HEK293 (cell line): ENCODE results near the gene NAP1L4.

Source experiments
- GFI1B ChIP-seq: fragments of 450-650 bp; formaldehyde crosslinking; IDR thresholded peaks from 2 replicates; pipeline ENCODE4 v1.5.1; 2016; ENCODE audit warnings: missing biosample characterization, missing genetic modification characterization
- GLIS2 ChIP-seq: fragments of 450-650 bp; formaldehyde crosslinking; IDR thresholded peaks from 2 replicates; pipeline ENCODE4 v1.5.1; 2016; ENCODE audit warnings: missing biosample characterization, missing genetic modification characterization
- HOXA7 ChIP-seq: sonication (generic); formaldehyde crosslinking; IDR thresholded peaks from 2 replicates; pipeline ENCODE4 v1.8.1; 2022; ENCODE audit warnings: missing genetic modification reagents, borderline replicate concordance
- KLF1 ChIP-seq: fragments of 450-650 bp; formaldehyde crosslinking; IDR thresholded peaks from 2 replicates; pipeline ENCODE4 v1.5.1; 2016; ENCODE audit warnings: missing biosample characterization, missing genetic modification characterization
- KLF9 ChIP-seq: fragments of 450-650 bp; formaldehyde crosslinking; IDR thresholded peaks from 2 replicates; pipeline ENCODE4 v1.5.1; 2016; ENCODE audit warnings: missing biosample characterization, missing genetic modification characterization, low read depth
- REPIN1 ChIP-seq: fragments of 450-650 bp; formaldehyde crosslinking; IDR thresholded peaks from 2 replicates; pipeline ENCODE4 v1.5.1; 2017; ENCODE audit warnings: missing biosample characterization, missing genetic modification characterization, low read depth
- SP7 ChIP-seq: fragments of 450-650 bp; formaldehyde crosslinking; IDR thresholded peaks from 2 replicates; pipeline ENCODE4 v1.5.1; 2016; ENCODE audit warnings: missing biosample characterization, missing genetic modification characterization
- ZFP3 ChIP-seq: fragments of 450-650 bp; formaldehyde crosslinking; IDR thresholded peaks from 2 replicates; pipeline ENCODE4 v1.5.1; 2016; ENCODE audit warnings: low read depth, missing biosample characterization, missing genetic modification characterization
- ZIC2 ChIP-seq: fragments of 450-650 bp; formaldehyde crosslinking; IDR thresholded peaks from 2 replicates; pipeline ENCODE4 v1.5.1; 2016; ENCODE audit warnings: missing biosample characterization, missing genetic modification characterization
- ZNF184 ChIP-seq: fragments of 450-650 bp; IDR thresholded peaks from 2 replicates; pipeline ENCODE4 v1.5.1; 2018; ENCODE audit warnings: missing biosample characterization, mild to moderate bottlenecking, missing genetic modification characterization
- ZNF19 ChIP-seq: fragments of 450-650 bp; formaldehyde crosslinking; IDR thresholded peaks from 2 replicates; pipeline ENCODE4; 2016; ENCODE audit warnings: missing biosample characterization, missing genetic modification characterization, low read depth
- ZNF202 ChIP-seq: fragments of 450-650 bp; formaldehyde crosslinking; IDR thresholded peaks from 2 replicates; pipeline ENCODE4 v1.5.1; 2016; ENCODE audit warnings: missing biosample characterization, missing genetic modification characterization, borderline replicate concordance
- ZNF223 ChIP-seq: fragments of 450-650 bp; formaldehyde crosslinking; IDR thresholded peaks from 2 replicates; pipeline ENCODE4 v1.5.1; 2016; ENCODE audit warnings: missing biosample characterization, missing genetic modification characterization
- ZNF239 ChIP-seq: fragments of 450-650 bp; formaldehyde crosslinking; IDR thresholded peaks from 2 replicates; pipeline ENCODE4 v1.5.1; 2016; ENCODE audit warnings: missing biosample characterization, missing genetic modification characterization
- ZNF335 ChIP-seq: fragments of 450-650 bp; formaldehyde crosslinking; conservative IDR thresholded peaks from 2 replicates; pipeline ENCODE4 v1.5.1; 2016; ENCODE audit warnings: missing biosample characterization, missing genetic modification characterization
- ZNF416 ChIP-seq: fragments of 450-650 bp; formaldehyde crosslinking; IDR thresholded peaks from 2 replicates; pipeline ENCODE4 v1.5.1; 2016; ENCODE audit warnings: missing biosample characterization, missing genetic modification characterization
- ZNF426 ChIP-seq: fragments of 450-650 bp; formaldehyde crosslinking; IDR thresholded peaks from 2 replicates; pipeline ENCODE4 v1.5.1; 2017; ENCODE audit warnings: missing biosample characterization, missing genetic modification characterization, mild to moderate bottlenecking, inconsistent platforms, moderate library complexity
- ZNF433 ChIP-seq: fragments of 450-650 bp; formaldehyde crosslinking; IDR thresholded peaks from 2 replicates; pipeline ENCODE4 v1.5.1; 2016; ENCODE audit warnings: missing biosample characterization, missing genetic modification characterization, low read depth
- ZNF48 ChIP-seq: fragments of 450-650 bp; formaldehyde crosslinking; IDR thresholded peaks from 2 replicates; pipeline ENCODE4 v1.5.1; 2016; ENCODE audit warnings: missing biosample characterization, missing genetic modification characterization
- ZNF513 ChIP-seq: fragments of 450-650 bp; IDR thresholded peaks from 2 replicates; pipeline ENCODE4 v1.5.1; 2018; ENCODE audit warnings: missing biosample characterization, missing genetic modification characterization
- ZNF514 ChIP-seq: fragments of 450-650 bp; formaldehyde crosslinking; IDR thresholded peaks from 2 replicates; pipeline ENCODE4 v1.5.1; 2016; ENCODE audit warnings: missing biosample characterization, missing genetic modification characterization
- ZNF560 ChIP-seq: fragments of 450-650 bp; formaldehyde crosslinking; IDR thresholded peaks from 2 replicates; pipeline ENCODE4 v1.5.1; 2017; ENCODE audit warnings: missing biosample characterization, missing genetic modification characterization, borderline replicate concordance
- ZNF610 ChIP-seq: fragments of 450-650 bp; formaldehyde crosslinking; IDR thresholded peaks from 2 replicates; pipeline ENCODE4 v1.5.1; 2016; ENCODE audit warnings: missing biosample characterization, missing genetic modification characterization, borderline replicate concordance
- ZNF629 ChIP-seq: fragments of 450-650 bp; formaldehyde crosslinking; IDR thresholded peaks from 2 replicates; pipeline ENCODE4 v1.5.1; 2017; ENCODE audit warnings: missing biosample characterization, missing genetic modification characterization
- ZNF654 ChIP-seq: fragments of 450-650 bp; formaldehyde crosslinking; IDR thresholded peaks from 2 replicates; pipeline ENCODE4 v1.5.1; 2016; ENCODE audit warnings: low read depth, missing biosample characterization, missing genetic modification characterization
- ZNF701 ChIP-seq: fragments of 450-650 bp; formaldehyde crosslinking; IDR thresholded peaks from 2 replicates; pipeline ENCODE4 v1.5.1; 2016; ENCODE audit warnings: missing biosample characterization, missing genetic modification characterization
- ZNF792 ChIP-seq: fragments of 450-650 bp; formaldehyde crosslinking; IDR thresholded peaks from 2 replicates; pipeline ENCODE4 v1.5.1; 2016; ENCODE audit warnings: missing biosample characterization, missing genetic modification characterization
- ZNF830 ChIP-seq: fragments of 450-650 bp; IDR thresholded peaks from 2 replicates; pipeline ENCODE4 v1.5.0; 2018; ENCODE audit warnings: missing biosample characterization, missing genetic modification characterization, low read depth, mild to moderate bottlenecking, moderate library complexity
- ZSCAN18 ChIP-seq: fragments of 450-650 bp; formaldehyde crosslinking; IDR thresholded peaks from 2 replicates; pipeline ENCODE4 v1.5.1; 2016; ENCODE audit warnings: missing biosample characterization, missing genetic modification characterization
- ZSCAN23 ChIP-seq: fragments of 450-650 bp; formaldehyde crosslinking; IDR thresholded peaks from 2 replicates; pipeline ENCODE4 v1.5.1; 2016; ENCODE audit warnings: missing biosample characterization, missing genetic modification characterization
- ZSCAN5A ChIP-seq: fragments of 450-650 bp; formaldehyde crosslinking; IDR thresholded peaks from 2 replicates; pipeline ENCODE4 v1.5.1; 2016; ENCODE audit warnings: missing biosample characterization, missing genetic modification characterization
- TF ChIP-seq, protein P1 (sequence below): fragments of 450-650 bp; formaldehyde crosslinking; IDR thresholded peaks from 2 replicates; pipeline ENCODE4 v1.5.1; 2016; ENCODE audit warnings: missing biosample characterization, missing genetic modification characterization
- TF ChIP-seq, protein P2 (sequence below): fragments of 450-650 bp; formaldehyde crosslinking; IDR thresholded peaks from 2 replicates; pipeline ENCODE4 v1.5.1; 2016; ENCODE audit warnings: missing biosample characterization, missing genetic modification characterization, low read depth

Gene NAP1L4

DNA sequence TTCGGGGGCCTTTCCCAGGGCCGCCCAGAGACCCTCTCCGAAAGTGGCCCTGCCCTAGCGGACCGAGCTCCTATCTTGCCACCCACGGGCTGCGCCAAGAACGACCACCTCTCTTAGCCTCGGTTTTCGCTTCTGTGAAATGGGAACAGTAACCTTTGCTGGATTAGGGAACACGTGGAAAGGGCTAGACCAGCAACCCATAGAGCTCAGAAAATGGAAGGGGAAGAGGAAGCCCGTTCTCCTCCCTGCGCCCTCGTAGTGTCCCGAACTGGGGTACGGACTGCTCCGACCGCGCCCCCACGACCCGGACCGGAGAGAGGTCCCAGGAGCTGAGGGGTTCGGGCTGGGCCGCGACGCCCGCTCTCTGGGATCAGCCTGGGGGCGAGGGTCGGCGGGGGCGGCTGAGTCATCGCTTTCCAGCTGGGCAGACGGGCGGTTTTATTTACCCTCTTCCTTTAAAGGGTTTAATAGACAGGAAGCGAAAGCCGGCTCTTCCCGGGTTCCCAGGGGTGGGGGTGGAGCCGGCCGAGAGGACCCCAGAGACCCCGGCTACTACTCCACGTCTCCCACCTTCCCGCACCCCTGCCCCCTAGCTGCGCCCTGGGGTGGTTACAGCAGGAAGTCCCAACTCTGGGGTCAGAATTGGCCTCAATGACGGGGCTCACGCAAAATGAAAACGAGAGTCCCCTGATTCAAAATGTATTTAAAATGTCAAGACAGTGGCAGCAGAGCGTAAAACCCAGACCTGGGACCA is 62.0 kb downstream of the NAP1L4 start (continued):
- no peak for TF ChIP-seq ZSCAN5A (tag by site-specific recombination)
- peak; percentile 57 for TF ChIP-seq SP7 (tag by site-specific recombination)
- TF ChIP-seq KLF1 (tag by site-specific recombination), result no peak
- no peak for TF ChIP-seq ZNF701 (tag by site-specific recombination)
- no peak for TF ChIP-seq HOXA7 (CRISPR knock-in tag)
- TF ChIP-seq ZNF19 (tag by site-specific recombination), result no peak
- no peak for TF ChIP-seq REPIN1
- TF ChIP-seq ZNF513 (tag by site-specific recombination), result no peak
- TF ChIP-seq ZNF239, result no peak
- TF ChIP-seq, protein P1, sequence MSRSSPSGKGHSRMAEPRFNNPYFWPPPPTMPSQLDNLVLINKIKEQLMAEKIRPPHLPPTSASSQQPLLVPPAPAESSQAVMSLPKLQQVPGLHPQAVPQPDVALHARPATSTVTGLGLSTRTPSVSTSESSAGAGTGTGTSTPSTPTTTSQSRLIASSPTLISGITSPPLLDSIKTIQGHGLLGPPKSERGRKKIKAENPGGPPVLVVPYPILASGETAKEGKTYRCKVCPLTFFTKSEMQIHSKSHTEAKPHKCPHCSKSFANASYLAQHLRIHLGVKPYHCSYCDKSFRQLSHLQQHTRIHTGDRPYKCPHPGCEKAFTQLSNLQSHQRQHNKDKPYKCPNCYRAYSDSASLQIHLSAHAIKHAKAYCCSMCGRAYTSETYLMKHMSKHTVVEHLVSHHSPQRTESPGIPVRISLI (tag by site-specific recombination), result no peak
- TF ChIP-seq, protein P2, sequence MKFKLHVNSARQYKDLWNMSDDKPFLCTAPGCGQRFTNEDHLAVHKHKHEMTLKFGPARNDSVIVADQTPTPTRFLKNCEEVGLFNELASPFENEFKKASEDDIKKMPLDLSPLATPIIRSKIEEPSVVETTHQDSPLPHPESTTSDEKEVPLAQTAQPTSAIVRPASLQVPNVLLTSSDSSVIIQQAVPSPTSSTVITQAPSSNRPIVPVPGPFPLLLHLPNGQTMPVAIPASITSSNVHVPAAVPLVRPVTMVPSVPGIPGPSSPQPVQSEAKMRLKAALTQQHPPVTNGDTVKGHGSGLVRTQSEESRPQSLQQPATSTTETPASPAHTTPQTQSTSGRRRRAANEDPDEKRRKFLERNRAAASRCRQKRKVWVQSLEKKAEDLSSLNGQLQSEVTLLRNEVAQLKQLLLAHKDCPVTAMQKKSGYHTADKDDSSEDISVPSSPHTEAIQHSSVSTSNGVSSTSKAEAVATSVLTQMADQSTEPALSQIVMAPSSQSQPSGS (tag by site-specific recombination), result no peak
- TF ChIP-seq ZSCAN23 (tag by site-specific recombination), result no peak
- TF ChIP-seq ZNF629 (tag by site-specific recombination), result 0 out of 2 replicates have a peak, but pooled peaks have one; percentile 30
- no peak for TF ChIP-seq ZNF202
- TF ChIP-seq GLIS2 (tag by site-specific recombination), result peak; percentile 43
- no peak for TF ChIP-seq ZNF48 (tag by site-specific recombination)
- TF ChIP-seq ZNF426 (tag by site-specific recombination), result no peak
- TF ChIP-seq ZNF792 (tag by site-specific recombination), result no peak
- TF ChIP-seq ZNF433 (tag by site-specific recombination), result no peak
- no peak for TF ChIP-seq ZNF830 (tag by site-specific recombination)
- TF ChIP-seq ZNF610, result no peak
- TF ChIP-seq ZNF184, result no peak
- TF ChIP-seq KLF9, result 0 out of 2 replicates have a peak, but pooled peaks have one; percentile 19
- no peak for TF ChIP-seq GFI1B (tag by site-specific recombination)
- TF ChIP-seq ZNF654 (tag by site-specific recombination), result no peak
- TF ChIP-seq ZNF560, result no peak
- TF ChIP-seq ZSCAN18, result no peak
- TF ChIP-seq ZNF223 (tag by site-specific recombination), result no peak
- no peak for TF ChIP-seq ZNF514
- peak; percentile 57 for TF ChIP-seq ZFP3
- peak; percentile 50 for TF ChIP-seq ZIC2
- peak; percentile 76 for TF ChIP-seq ZNF335 (tag by site-specific recombination)
- no peak for TF ChIP-seq ZNF416 (tag by site-specific recombination)
